SJSA1 (cell line): ENCODE data around the gene PLPPR1. TPM values are rescaled to one million over a fixed set of nuclear protein-coding genes. Genes with fewer than 3 reads are reported as not detected.
A peak's percentile ranks its signal among the peaks of the same experiment; 100 is the strongest.

Source experiments
- DNase-seq, 2 experiments: peaks; one replicate each; pipeline ENCODE4 v3.0.0-alpha.2; 2015 to 2020; ENCODE audit warnings: low spot score in 2 of 2, low read depth in 1 of 2
- H3K27ac ChIP-seq: fragments of 250-450 bp; sonication (Bioruptor Pico); 2 replicates; pipeline ENCODE4 v1.5.1; 2020; ENCODE audit warnings: mild to moderate bottlenecking, moderate library complexity
- H3K27me3 ChIP-seq: fragments of 250-450 bp; sonication (Bioruptor Pico); replicated peaks from 2 replicates; pipeline ENCODE4 v1.5.1; 2020; ENCODE audit warnings: mild to moderate bottlenecking, moderate library complexity
- H3K36me3 ChIP-seq: fragments of 250-450 bp; sonication (Bioruptor Pico); 2 replicates; pipeline ENCODE4 v1.5.1; 2020; ENCODE audit warnings: mild to moderate bottlenecking
- H3K4me1 ChIP-seq: fragments of 250-450 bp; sonication (Bioruptor Pico); replicated peaks from 2 replicates; pipeline ENCODE4 v1.6.1; 2021; ENCODE audit warnings: mild to moderate bottlenecking
- H3K4me3 ChIP-seq: fragments of 250-450 bp; sonication (Bioruptor Pico); 2 replicates; pipeline ENCODE4 v1.5.1; 2020; ENCODE audit warnings: mild to moderate bottlenecking
- H3K9me3 ChIP-seq: fragments of 250-450 bp; sonication (Bioruptor Pico); replicated peaks from 2 replicates; pipeline ENCODE4 v1.5.1; 2020; ENCODE audit warnings: mild to moderate bottlenecking
- total RNA-seq: library from RNA; depleted of rRNA; stranded (reverse); fragments of >200 nt; shearing (Covaris generic); gene quantifications from 2 replicates; pipeline ENCODE4 v1.2.3, GENCODE V29; 2014

The PLPPR1 gene
- total RNA-seq, 1 experiment from 2014 or later: not detected

GRCh38 chr9:101352892-101353463 is 324.5 kb downstream of the PLPPR1 start:
- Histone ChIP-seq H3K9me3 (no peaks in the 10 kb centered on the region), H3K36me3 (no peaks in the 10 kb centered on the region), H3K4me1 (no peaks in the 10 kb centered on the region), H3K27me3 (no peaks in the 10 kb centered on the region), H3K4me3 (no peak overlapping the region), H3K27ac (no peak overlapping the region)
- no peak for DNase-seq

- H3K4me1 ChIP-seq: no peaks in the 10 kb centered on the region
- H3K27me3 ChIP-seq: no peaks in the 10 kb centered on the region
- no peak overlapping the region for H3K4me3 ChIP-seq
- H3K27ac ChIP-seq: no peak overlapping the region
- H3K9me3 ChIP-seq: no peaks in the 10 kb centered on the region
- DNase-seq: no peak
- no peaks in the 10 kb centered on the region for H3K36me3 ChIP-seq
Measured at GRCh38 chr9:101353683-101354082, 325.2 kb downstream of the PLPPR1 start.

GRCh38 chr9:101354143-101354764 is 325.7 kb downstream of the PLPPR1 start:
- H3K27me3 ChIP-seq: no peaks in the 10 kb centered on the region
- H3K4me3 ChIP-seq: no peak overlapping the region
- H3K4me1 ChIP-seq: no peaks in the 10 kb centered on the region
- no peaks in the 10 kb centered on the region for H3K36me3 ChIP-seq
- DNase-seq: no peak
- H3K9me3 ChIP-seq: no peaks in the 10 kb centered on the region
- no peak overlapping the region for H3K27ac ChIP-seq

- H3K27ac ChIP-seq: no peak overlapping the region
- H3K4me3 ChIP-seq: no peak overlapping the region
- no peaks in the 10 kb centered on the region for H3K36me3 ChIP-seq
- H3K27me3 ChIP-seq: no peaks in the 10 kb centered on the region
- no peaks in the 10 kb centered on the region for H3K9me3 ChIP-seq
- no peaks in the 10 kb centered on the region for H3K4me1 ChIP-seq
- DNase-seq: no peak
Measured at GRCh38 chr9:101354765-101355708, 326.5 kb downstream of the PLPPR1 start.

- H3K36me3 ChIP-seq: no peaks in the 10 kb centered on the region
- DNase-seq: no peak
- H3K9me3 ChIP-seq: no peaks in the 10 kb centered on the region
Measured at GRCh38 chr9:101356619-101357018, 328.1 kb downstream of the PLPPR1 start.

GRCh38 chr9:101359679-101360078 is 331.2 kb downstream of the PLPPR1 start:
- Histone ChIP-seq H3K27ac (no peak overlapping the region), H3K4me1 (peaks cover 3% of the 10 kb centered on the region), H3K4me3 (no peak overlapping the region), H3K27me3 (no peaks in the 10 kb centered on the region), H3K9me3 (no peaks in the 10 kb centered on the region), H3K36me3 (no peaks in the 10 kb centered on the region)
- no peak for DNase-seq

More at GRCh38 chr9:101356619-101357018, 328.1 kb downstream of the PLPPR1 start:
- Histone ChIP-seq H3K4me1 (no peaks in the 10 kb centered on the region), H3K27me3 (no peaks in the 10 kb centered on the region), H3K27ac (no peak overlapping the region), H3K4me3 (no peak overlapping the region)

GRCh38 chr9:101360647-101361046 is 332.1 kb downstream of the PLPPR1 start:
- Histone ChIP-seq H3K4me1 (peaks cover 10% of the 10 kb centered on the region), H3K27me3 (no peaks in the 10 kb centered on the region), H3K36me3 (no peaks in the 10 kb centered on the region), H3K9me3 (no peaks in the 10 kb centered on the region), H3K27ac (no peak overlapping the region), H3K4me3 (no peak overlapping the region)
- DNase-seq: no peak

- Histone ChIP-seq H3K36me3 (no peaks in the 10 kb centered on the region), H3K27me3 (no peaks in the 10 kb centered on the region), H3K4me1 (peaks cover 18% of the 10 kb centered on the region), H3K27ac (no peak overlapping the region), H3K9me3 (no peaks in the 10 kb centered on the region), H3K4me3 (no peak overlapping the region)
- DNase-seq: no peak
Measured at GRCh38 chr9:101362450-101362849, 333.9 kb downstream of the PLPPR1 start.

- Histone ChIP-seq H3K36me3 (no peaks in the 10 kb centered on the region), H3K27me3 (no peaks in the 10 kb centered on the region), H3K27ac (peak overlapping the region; percentile 37; the same call in 1 of the 2 replicates), H3K9me3 (no peaks in the 10 kb centered on the region), H3K4me3 (no peak overlapping the region), H3K4me1 (peaks cover 28% of the 10 kb centered on the region)
- DNase-seq: no peak
Measured at GRCh38 chr9:101365181-101365580, 336.7 kb downstream of the PLPPR1 start.

GRCh38 chr9:101366038-101366756 is 337.7 kb downstream of the PLPPR1 start:
- Histone ChIP-seq H3K27ac (no peak overlapping the region), H3K4me3 (no peak overlapping the region), H3K4me1 (peaks cover 28% of the 10 kb centered on the region), H3K9me3 (no peaks in the 10 kb centered on the region), H3K27me3 (no peaks in the 10 kb centered on the region), H3K36me3 (no peaks in the 10 kb centered on the region)
- no peak for DNase-seq

GRCh38 chr9:101367323-101367722 is 338.8 kb downstream of the PLPPR1 start:
- Histone ChIP-seq H3K4me1 (peaks cover 28% of the 10 kb centered on the region), H3K27me3 (no peaks in the 10 kb centered on the region), H3K36me3 (no peaks in the 10 kb centered on the region), H3K9me3 (no peaks in the 10 kb centered on the region), H3K4me3 (no peak overlapping the region), H3K27ac (no peak overlapping the region)
- no peak for DNase-seq

GRCh38 chr9:101369286-101369685 is 340.8 kb downstream of the PLPPR1 start:
- Histone ChIP-seq H3K27ac (0 out of 2 replicates have a peak overlapping the region, but pooled peaks have one; percentile 11), H3K27me3 (no peaks in the 10 kb centered on the region)
- peak; percentile 47 to 49 for DNase-seq

GRCh38 chr9:101369884-101370531 is 341.5 kb downstream of the PLPPR1 start:
- Histone ChIP-seq H3K4me1 (peaks cover 23% of the 10 kb centered on the region), H3K36me3 (no peaks in the 10 kb centered on the region), H3K27me3 (no peaks in the 10 kb centered on the region), H3K9me3 (no peaks in the 10 kb centered on the region), H3K4me3 (no peak overlapping the region), H3K27ac (peak overlapping the region; percentile 11; the same call in 1 of the 2 replicates)
- DNase-seq: no peak

More at GRCh38 chr9:101369286-101369685, 340.8 kb downstream of the PLPPR1 start:
- Histone ChIP-seq H3K4me1 (peaks cover 28% of the 10 kb centered on the region), H3K36me3 (no peaks in the 10 kb centered on the region), H3K9me3 (no peaks in the 10 kb centered on the region), H3K4me3 (no peak overlapping the region)
